Colonic mucosa (tissue), 4 donors: ENCODE measurements around the gene NAP1L2. TPM values are rescaled to one million over a fixed set of nuclear protein-coding genes. Genes with fewer than 3 reads are reported as not detected.

ENCODE experiments used
- DNase-seq: peaks from one replicate; pipeline ENCODE4 v3.0.0-alpha.2; 2020
- H3K27ac ChIP-seq: fragments of 200-600 bp; one replicate; pipeline ENCODE4 v1.8.0; 2021
- H3K27me3 ChIP-seq: fragments of 200-600 bp; one replicate; pipeline ENCODE4 v1.8.0; 2021
- H3K36me3 ChIP-seq: fragments of 200-600 bp; one replicate; pipeline ENCODE4 v1.8.0; 2021
- H3K4me1 ChIP-seq: fragments of 200-600 bp; one replicate; pipeline ENCODE4 v1.8.0; 2021; ENCODE audit warnings: mild to moderate bottlenecking
- H3K4me3 ChIP-seq: fragments of 200-600 bp; one replicate; pipeline ENCODE4 v1.8.0; 2021
- H3K9ac ChIP-seq, 2 donors: one replicate each; pipeline ENCODE4 v1.7.0; 2013; ENCODE audit warnings: control low read depth in 2 of 2, low read depth in 2 of 2, low read length in 2 of 2
- H3K9me3 ChIP-seq: fragments of 200-600 bp; one replicate; pipeline ENCODE4 v1.8.0; 2021
- CTCF ChIP-seq: fragments of 200-600 bp; IDR thresholded peaks from one replicate; pipeline ENCODE4 v1.8.0; 2022; ENCODE audit warnings: antibody characterized with exemption, mild to moderate bottlenecking
- intact Hi-C: fragments of 100-400 bp; cut with DNase I; formaldehyde crosslinking; loops from one replicate; pipeline ENCODE4 v1.14.1; 2022
- total RNA-seq, 2 donors: library from RNA; stranded (reverse); fragmentation: NEBNext Ultra II Directional in 1 of 2; extraction: Animal tissue kit (Norgen Biotek cat#: 25700) in 1 of 2; gene quantifications; one replicate each; pipeline ENCODE4 v1.2.1, GENCODE V29; 2021
- donor health status: healthy.
- donor health status: DM: no; HTN: no; CAD: no.
- donor health status: DM: no; HTN: no; CAD: no.

The NAP1L2 gene
- total RNA-seq, result 1 to 10 TPM; 1.8 to 2.1 TPM

GRCh38 chrX:73214426-73215094 lies at the start of gene NAP1L2:
Gene NAP1L2, minus strand, starts transcription at chrX:73214851. Its CDS starts 359 bp downstream, at chrX:73214492.
- Histone ChIP-seq H3K27me3 (no peaks in the 10 kb centered on the region), H3K9me3 (no peaks in the 10 kb centered on the region), H3K27ac (peak within 1 kb of the TSS; percentile 25), H3K4me1 (no peaks in the 10 kb centered on the region), H3K4me3 (peak within 1 kb of the TSS; percentile 40), H3K36me3 (no peaks in the 10 kb centered on the region), H3K9ac (peak within 1 kb of the TSS in 1 of 2 donors; percentile 19)
- no peak for TF ChIP-seq CTCF
- peak; percentile 28 for DNase-seq
- intact Hi-C loops, result no loop called here

GRCh38 chrX:73262991-73263390 lies 48.3 kb upstream of the NAP1L2 start:
- Histone ChIP-seq H3K27me3 (no peaks in the 10 kb centered on the region), H3K9me3 (no peaks in the 10 kb centered on the region), H3K9ac (no peak overlapping the region), H3K4me3 (no peak overlapping the region), H3K4me1 (no peaks in the 10 kb centered on the region), H3K27ac (no peak overlapping the region), H3K36me3 (no peaks in the 10 kb centered on the region)
- no peak for TF ChIP-seq CTCF
- DNase-seq, result no peak
- intact Hi-C loops, result loop anchor here (10.0 kb wide), 1 partner anchor 178 kb away; no protein-coding TSS in a partner anchor

- intact Hi-C loops, result no loop called here
- TF ChIP-seq CTCF, result no peak
- DNase-seq, result no peak
- Histone ChIP-seq H3K4me3 (no peak overlapping the region), H3K9me3 (no peaks in the 10 kb centered on the region), H3K4me1 (no peaks in the 10 kb centered on the region), H3K27me3 (no peaks in the 10 kb centered on the region), H3K27ac (no peak overlapping the region), H3K9ac (no peak overlapping the region), H3K36me3 (no peaks in the 10 kb centered on the region)
Observed at GRCh38 chrX:73239242-73239641, 24.6 kb upstream of the NAP1L2 start.

- no peak for TF ChIP-seq CTCF
- no peaks in the 10 kb centered on the region for H3K9me3 ChIP-seq
- intact Hi-C loops, result no loop called here
- no peak overlapping the region for H3K4me3 ChIP-seq
- no peak for DNase-seq
- no peaks in the 10 kb centered on the region for H3K4me1 ChIP-seq
- H3K27ac ChIP-seq, result no peak overlapping the region
- H3K27me3 ChIP-seq, result no peaks in the 10 kb centered on the region
- no peak overlapping the region for H3K9ac ChIP-seq
- no peaks in the 10 kb centered on the region for H3K36me3 ChIP-seq
Observed at GRCh38 chrX:73217621-73218020, 3.0 kb upstream of the NAP1L2 start.

- no peak for DNase-seq
- Histone ChIP-seq H3K36me3 (no peaks in the 10 kb centered on the region), H3K4me3 (peak overlapping the region; percentile 40), H3K4me1 (no peaks in the 10 kb centered on the region), H3K27me3 (no peaks in the 10 kb centered on the region), H3K9ac (no peak overlapping the region), H3K9me3 (no peaks in the 10 kb centered on the region), H3K27ac (no peak overlapping the region)
- intact Hi-C loops, result no loop called here
- TF ChIP-seq CTCF, result no peak
Observed at GRCh38 chrX:73215246-73215645, 595 bp upstream of the NAP1L2 start.
